ENCODE results near the gene SLC12A7. TPM values are rescaled to one million over a fixed set of nuclear protein-coding genes. Genes with fewer than 3 reads are reported as not detected.

SLC12A7 gene
- total RNA-seq, 1 experiment from 2014 or later: 30.8 TPM

- peaks cover 3% of the 10 kb centered on the region for H3K79me1 ChIP-seq (ENCODE audit: insufficient read depth, low read depth, low read length, poor library complexity, severe bottlenecking)
- peaks cover 2% of the 10 kb centered on the region for H3K23me2 ChIP-seq (ENCODE audit: insufficient read length, low read depth, low read length, poor library complexity, severe bottlenecking)
- H2BK120ac ChIP-seq (ENCODE audit: low read depth, low read length, poor library complexity, severe bottlenecking): no peak overlapping the region
- no peak overlapping the region for H4K8ac ChIP-seq (replicated peaks; ENCODE audit: insufficient read length, low read depth, low read length)
- Mint-ChIP-seq H3K4me3 (no peak overlapping the region; a peak in 1 of 5 replicates), H3K4me1 (peaks cover 49 to 75% of the 10 kb centered on the region in 2 experiments), H3K9me3 (no peaks in the 10 kb centered on the region), H3K27me3 (ENCODE audit: low read depth) (peaks cover 3% of the 10 kb centered on the region; the same call in 1 of the 2 replicates), H3K36me3 (ENCODE audit: insufficient read depth in 1 of 3, low read depth in 3 of 3) (peaks cover 0 to 8% (median 0%) of the 10 kb centered on the region in 3 experiments; a peak in 1 of 7 replicates), H3K27ac (peak overlapping the region; percentile 44 to 82 (median 72); a peak in 4 of 7 replicates)
- no peak overlapping the region for H3K27ac ChIP-seq (ENCODE audit: insufficient read length, low read depth, low read length)
- no peak overlapping the region for H4K5ac ChIP-seq (ENCODE audit: insufficient read length, low read depth, low read length)
- no peak overlapping the region for H2BK5ac ChIP-seq (ENCODE audit: insufficient read length, low read length)
- H4K20me1 ChIP-seq (ENCODE audit: control insufficient read depth, insufficient read depth, insufficient read length): peaks cover 3% of the 10 kb centered on the region
- peaks cover 3% of the 10 kb centered on the region; the same call in 1 of the 2 replicates for H3K79me2 ChIP-seq (ENCODE audit: insufficient read depth, low read length)
- no peak overlapping the region for H3T11ph ChIP-seq (ENCODE audit: low read length)
- no peak overlapping the region for H3K56ac ChIP-seq (ENCODE audit: insufficient read length, low read depth, low read length)
- no peak overlapping the region for H3K9ac ChIP-seq (ENCODE audit: extremely low read depth, insufficient read length, low read length)
- no peak overlapping the region for H3K4ac ChIP-seq (ENCODE audit: low read depth, low read length)
- H3K23ac ChIP-seq (ENCODE audit: insufficient read length, low read depth, low read length): no peak overlapping the region
- no peak overlapping the region for H3K4me2 ChIP-seq (ENCODE audit: insufficient read depth, insufficient read length, low read length)
- no peak overlapping the region for H3K18ac ChIP-seq (ENCODE audit: insufficient read length, low read depth, low read length)
- DNase-seq: no peak
- H3K4me1 ChIP-seq (ENCODE audit: insufficient read depth, low read length): peaks cover 12% of the 10 kb centered on the region; the same call in 1 of the 2 replicates
- no peak overlapping the region for H2AFZ ChIP-seq (ENCODE audit: low read length)
- TF ChIP-seq, protein P1, sequence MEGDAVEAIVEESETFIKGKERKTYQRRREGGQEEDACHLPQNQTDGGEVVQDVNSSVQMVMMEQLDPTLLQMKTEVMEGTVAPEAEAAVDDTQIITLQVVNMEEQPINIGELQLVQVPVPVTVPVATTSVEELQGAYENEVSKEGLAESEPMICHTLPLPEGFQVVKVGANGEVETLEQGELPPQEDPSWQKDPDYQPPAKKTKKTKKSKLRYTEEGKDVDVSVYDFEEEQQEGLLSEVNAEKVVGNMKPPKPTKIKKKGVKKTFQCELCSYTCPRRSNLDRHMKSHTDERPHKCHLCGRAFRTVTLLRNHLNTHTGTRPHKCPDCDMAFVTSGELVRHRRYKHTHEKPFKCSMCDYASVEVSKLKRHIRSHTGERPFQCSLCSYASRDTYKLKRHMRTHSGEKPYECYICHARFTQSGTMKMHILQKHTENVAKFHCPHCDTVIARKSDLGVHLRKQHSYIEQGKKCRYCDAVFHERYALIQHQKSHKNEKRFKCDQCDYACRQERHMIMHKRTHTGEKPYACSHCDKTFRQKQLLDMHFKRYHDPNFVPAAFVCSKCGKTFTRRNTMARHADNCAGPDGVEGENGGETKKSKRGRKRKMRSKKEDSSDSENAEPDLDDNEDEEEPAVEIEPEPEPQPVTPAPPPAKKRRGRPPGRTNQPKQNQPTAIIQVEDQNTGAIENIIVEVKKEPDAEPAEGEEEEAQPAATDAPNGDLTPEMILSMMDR (conservative IDR thresholded peaks at IDR 0.05): no peak
- H3K27me3 ChIP-seq (ENCODE audit: insufficient read depth, low read length): no peaks in the 10 kb centered on the region
- no peak overlapping the region for H2AK5ac ChIP-seq (ENCODE audit: insufficient read length, low read length)
- no peak overlapping the region for H3K14ac ChIP-seq (ENCODE audit: insufficient read depth, low read length)
- H2BK20ac ChIP-seq (ENCODE audit: low read depth, low read length, poor library complexity, severe bottlenecking): no peak overlapping the region
- no CpG with 5 or more reads among the region's 19 CpGs for WGBS (ENCODE audit: extremely low coverage, insufficient read length, low lambda C conversion rate)
- H2BK15ac ChIP-seq (ENCODE audit: low read depth, low read length): no peak overlapping the region
- no peaks in the 10 kb centered on the region for H3K9me3 ChIP-seq (ENCODE audit: control insufficient read depth, low read depth, low read length)
- no peak overlapping the region for H4K91ac ChIP-seq (ENCODE audit: insufficient read length, low read depth, low read length)
- H2BK12ac ChIP-seq (ENCODE audit: insufficient read length, low read depth, low read length): no peak overlapping the region
Observed at GRCh38 chr5:1105350-1106265, 6.3 kb downstream of the SLC12A7 start.

Data from H9 (cell line).